CD14-positive monocyte (primary cell): ENCODE measurements around the gene ADAMTS18. TPM values are rescaled to one million over a fixed set of nuclear protein-coding genes. Genes with fewer than 3 reads are reported as not detected.

Source experiments
- DNase-seq, 3 donors: peaks; one replicate each; pipeline ENCODE4 v3.0.0-alpha.2; 2011 to 2022
- H2AFZ ChIP-seq: 2 replicates; pipeline ENCODE4 v1.6.0; 2012; ENCODE audit warnings: mild to moderate bottlenecking, low read depth, low read length, inconsistent platforms; ENCODE audit not compliant: insufficient read depth, poor library complexity, severe bottlenecking
- H3K27ac ChIP-seq, 2 donors: 1 replicate in 1 of 2; 2 replicates in 1 of 2; pipeline ENCODE4 v1.5.1; 2012 to 2013; ENCODE audit warnings: low read length in 2 of 2, control low read depth in 1 of 2, inconsistent platforms in 1 of 2, low read depth in 1 of 2, mild to moderate bottlenecking in 1 of 2
- H3K27me3 ChIP-seq, 2 donors: one replicate each; pipeline versions ENCODE4 v1.6.0 to v1.6.1; 2011 to 2013; ENCODE audit warnings: low read length in 2 of 2; ENCODE audit not compliant: control insufficient read depth in 2 of 2, insufficient read depth in 2 of 2
- H3K36me3 ChIP-seq, 2 donors: replicated peaks in 1 of 2; 1 replicate in 1 of 2; 2 replicates in 1 of 2; pipeline versions ENCODE4 v1.5.1 to v1.6.1; 2012 to 2013; ENCODE audit warnings: low read length in 2 of 2, control low read depth in 1 of 2, inconsistent platforms in 1 of 2, mild to moderate bottlenecking in 1 of 2; ENCODE audit not compliant: insufficient read depth in 2 of 2, control insufficient read depth in 1 of 2
- H3K4me1 ChIP-seq, 2 donors: 1 replicate in 1 of 2; 2 replicates in 1 of 2; pipeline versions ENCODE4 v1.5.1 to v1.6.1; 2012 to 2013; ENCODE audit warnings: low read length in 2 of 2, control low read depth in 1 of 2, inconsistent platforms in 1 of 2, mild to moderate bottlenecking in 1 of 2, moderate library complexity in 1 of 2; ENCODE audit not compliant: insufficient read depth in 2 of 2, control insufficient read depth in 1 of 2
- H3K4me2 ChIP-seq: replicated peaks from 2 replicates; pipeline ENCODE3; 2012; ENCODE audit warnings: low read length, moderate library complexity, mild to moderate bottlenecking; ENCODE audit not compliant: poor library complexity, severe bottlenecking; ENCODE audit errors: extremely low read depth
- H3K4me3 ChIP-seq, 3 experiments: fragments of 200-600 bp in 1 of 3; sonication (generic) in 1 of 3; replicated peaks in 1 of 3; 1 replicate in 2 of 3; 2 replicates in 1 of 3; pipeline ENCODE4 v1.5.1; 2011 to 2013; ENCODE audit warnings: low read length in 3 of 3, mild to moderate bottlenecking in 3 of 3, control low read depth in 2 of 3, low read depth in 2 of 3, inconsistent platforms in 1 of 3, moderate library complexity in 1 of 3
- H3K79me2 ChIP-seq: 2 replicates; pipeline ENCODE4 v1.6.0; 2012; ENCODE audit warnings: mild to moderate bottlenecking, control low read depth, inconsistent platforms, low read length, moderate library complexity; ENCODE audit not compliant: insufficient read depth
- H3K9ac ChIP-seq: 2 replicates; pipeline ENCODE4 v1.6.0; 2017; ENCODE audit warnings: low read length, mild to moderate bottlenecking; ENCODE audit not compliant: insufficient read depth, poor library complexity, severe bottlenecking
- H3K9me3 ChIP-seq, 2 donors: replicated peaks in 1 of 2; 1 replicate in 1 of 2; 2 replicates in 1 of 2; pipeline versions ENCODE4 v1.5.1 to v1.6.1; 2012 to 2013; ENCODE audit warnings: low read length in 2 of 2, control low read depth in 1 of 2; ENCODE audit not compliant: control insufficient read depth in 1 of 2, insufficient read depth in 1 of 2
- H4K20me1 ChIP-seq: 2 replicates; pipeline ENCODE4 v1.6.0; 2012; ENCODE audit warnings: mild to moderate bottlenecking, low read length, control low read depth, moderate library complexity; ENCODE audit not compliant: insufficient read depth
- H3K27ac Mint-ChIP-seq, 7 donors: one replicate each; pipeline ENCODE4 v1.8.0; 2020; ENCODE audit warnings: mild to moderate bottlenecking in 7 of 7, mixed read lengths in 7 of 7, moderate library complexity in 6 of 7, inconsistent platforms in 2 of 7
- H3K27me3 Mint-ChIP-seq, 3 donors: one replicate each; pipeline ENCODE4 v1.8.0; 2021 to 2022; ENCODE audit warnings: low read depth in 3 of 3, mild to moderate bottlenecking in 3 of 3, mixed read lengths in 3 of 3, moderate library complexity in 3 of 3, inconsistent platforms in 1 of 3
- H3K36me3 Mint-ChIP-seq, 2 donors: one replicate each; pipeline ENCODE4 v1.8.0; 2020; ENCODE audit warnings: mixed read lengths in 2 of 2, inconsistent platforms in 1 of 2, mild to moderate bottlenecking in 1 of 2
- H3K4me1 Mint-ChIP-seq: one replicate; pipeline ENCODE4 v1.8.0; 2020; ENCODE audit warnings: mild to moderate bottlenecking, mixed read lengths
- H3K4me3 Mint-ChIP-seq, 2 donors: one replicate each; pipeline ENCODE4 v1.8.0; 2020; ENCODE audit warnings: mild to moderate bottlenecking in 2 of 2, mixed read lengths in 2 of 2, moderate library complexity in 1 of 2
- H3K9me3 Mint-ChIP-seq, 7 donors: one replicate each; pipeline ENCODE4 v1.8.0; 2020 to 2022; ENCODE audit warnings: mixed read lengths in 7 of 7, mild to moderate bottlenecking in 6 of 7, moderate library complexity in 6 of 7, inconsistent platforms in 2 of 7
- WGBS: methylation state at CpG from one replicate; pipeline ENCODE4 v1.1.5; 2013; ENCODE audit warnings: missing lambda C conversion rate; ENCODE audit not compliant: insufficient coverage; 5-methylcytosine and 5-hydroxymethylcytosine counted together
- intact Hi-C, 2 donors: fragments of 100-400 bp; cut with micrococcal nuclease; formaldehyde crosslinking; loops; one replicate each; pipeline versions ENCODE4 v1.15.0 to v1.15.1; 2023
- polyA plus RNA-seq, 3 donors: library from polyadenylated mRNA; depleted of rRNA in 1 of 3; unstranded in 2 of 3; stranded (reverse) in 1 of 3; fragments of 300-500 nt in 2 of 3; fragments of >200 nt in 1 of 3; fragmentation: Illumina TruSeq in 2 of 3; gene quantifications; 1 replicate in 2 of 3; 2 replicates in 1 of 3; pipeline ENCODE4 v1.2.3, GENCODE V29; 2012 to 2021
- TF ChIP-seq, protein P1 (sequence below): fragments of 200-600 bp; IDR thresholded peaks from one replicate; pipeline ENCODE4 v1.8.0; 2022; ENCODE audit warnings: antibody characterized with exemption, mild to moderate bottlenecking

The ADAMTS18 gene
- polyA plus RNA-seq, 3 donors = not detected

DNA sequence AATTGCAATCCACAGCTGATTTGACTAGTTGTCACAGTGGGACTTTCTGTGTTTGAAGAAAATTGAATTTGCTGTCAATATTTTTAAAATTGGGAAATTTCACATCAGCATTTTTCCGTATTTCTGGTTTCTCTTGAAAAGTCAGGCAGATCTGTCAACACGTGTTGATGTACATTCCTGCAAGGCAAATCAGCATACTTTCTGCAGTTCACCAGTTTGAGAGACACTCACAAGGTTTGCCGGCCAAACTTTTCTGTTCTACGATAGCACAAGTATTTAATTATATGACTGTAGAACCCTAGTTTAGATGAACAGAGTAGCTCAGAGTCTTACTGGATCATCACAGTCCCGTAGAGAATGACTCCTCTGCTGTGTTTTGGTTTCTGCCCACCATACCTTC is 102.0 kb downstream of the ADAMTS18 start:
- Histone ChIP-seq H3K4me2 (no peak overlapping the region), H3K36me3 (no peaks in the 10 kb centered on the region), H3K9ac (no peak overlapping the region), H3K4me1 (no peaks in the 10 kb centered on the region), H3K27me3 (no peaks in the 10 kb centered on the region), H3K79me2 (no peaks in the 10 kb centered on the region), H3K9me3 (no peaks in the 10 kb centered on the region), H3K4me3 (no peak overlapping the region), H4K20me1 (no peaks in the 10 kb centered on the region), H3K27ac (no peak overlapping the region), H2AFZ (no peak overlapping the region)
- no peaks in the 10 kb centered on the region for H3K36me3 Mint-ChIP-seq
- no peaks in the 10 kb centered on the region for H3K9me3 Mint-ChIP-seq
- intact Hi-C loops = no loop called here
- TF ChIP-seq, protein P1, sequence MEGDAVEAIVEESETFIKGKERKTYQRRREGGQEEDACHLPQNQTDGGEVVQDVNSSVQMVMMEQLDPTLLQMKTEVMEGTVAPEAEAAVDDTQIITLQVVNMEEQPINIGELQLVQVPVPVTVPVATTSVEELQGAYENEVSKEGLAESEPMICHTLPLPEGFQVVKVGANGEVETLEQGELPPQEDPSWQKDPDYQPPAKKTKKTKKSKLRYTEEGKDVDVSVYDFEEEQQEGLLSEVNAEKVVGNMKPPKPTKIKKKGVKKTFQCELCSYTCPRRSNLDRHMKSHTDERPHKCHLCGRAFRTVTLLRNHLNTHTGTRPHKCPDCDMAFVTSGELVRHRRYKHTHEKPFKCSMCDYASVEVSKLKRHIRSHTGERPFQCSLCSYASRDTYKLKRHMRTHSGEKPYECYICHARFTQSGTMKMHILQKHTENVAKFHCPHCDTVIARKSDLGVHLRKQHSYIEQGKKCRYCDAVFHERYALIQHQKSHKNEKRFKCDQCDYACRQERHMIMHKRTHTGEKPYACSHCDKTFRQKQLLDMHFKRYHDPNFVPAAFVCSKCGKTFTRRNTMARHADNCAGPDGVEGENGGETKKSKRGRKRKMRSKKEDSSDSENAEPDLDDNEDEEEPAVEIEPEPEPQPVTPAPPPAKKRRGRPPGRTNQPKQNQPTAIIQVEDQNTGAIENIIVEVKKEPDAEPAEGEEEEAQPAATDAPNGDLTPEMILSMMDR = no peak
- peaks cover 0 to 3% (median 2%) of the 10 kb centered on the region in 3 donors for H3K27me3 Mint-ChIP-seq
- 78% methylated on average over 2 of the region's 5 CpGs for WGBS
- DNase-seq = no peak
- H3K27ac Mint-ChIP-seq = no peak overlapping the region
- H3K4me3 Mint-ChIP-seq = no peak overlapping the region
- H3K4me1 Mint-ChIP-seq = no peaks in the 10 kb centered on the region

DNA sequence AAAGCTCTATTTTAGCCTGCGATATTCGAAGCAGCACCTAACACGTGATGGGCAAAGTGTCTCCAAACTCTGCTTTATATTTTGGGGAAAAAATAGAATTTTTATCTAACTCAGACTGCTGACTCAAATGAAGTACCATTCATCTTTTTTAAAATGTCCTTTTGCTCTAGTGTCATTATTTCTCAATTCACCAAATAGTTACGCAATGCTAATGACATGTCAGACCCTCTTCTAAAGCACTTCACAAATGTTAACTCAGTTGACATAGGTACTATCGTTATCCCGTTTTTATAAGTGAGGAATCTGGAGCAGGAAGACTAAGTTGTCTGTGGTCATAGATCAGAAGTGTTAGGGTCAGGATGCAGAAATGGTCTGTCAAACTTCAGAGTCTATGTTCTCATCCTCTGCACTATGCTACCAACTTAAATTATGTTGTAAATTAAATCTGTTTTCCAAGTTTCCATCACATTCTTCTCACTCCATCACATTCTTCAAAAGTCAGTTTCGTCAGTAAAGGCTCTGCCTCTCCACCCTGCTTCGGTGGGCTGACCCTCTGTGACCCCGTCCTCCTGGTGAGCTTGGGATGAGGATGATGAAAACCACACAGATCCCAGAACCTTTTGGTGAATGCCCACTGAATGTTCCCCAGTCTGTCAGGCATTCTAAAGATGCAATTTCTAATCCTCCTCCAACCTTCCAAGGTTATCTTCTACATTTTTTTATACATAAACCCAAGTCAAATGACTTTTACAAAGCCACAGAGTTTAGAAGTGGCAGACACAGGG is 102.8 kb downstream of the ADAMTS18 start:
- Histone ChIP-seq H3K4me1 (no peaks in the 10 kb centered on the region), H3K79me2 (no peaks in the 10 kb centered on the region), H3K4me3 (no peak overlapping the region), H3K4me2 (no peak overlapping the region), H2AFZ (no peak overlapping the region), H4K20me1 (no peaks in the 10 kb centered on the region), H3K27me3 (no peaks in the 10 kb centered on the region), H3K27ac (no peak overlapping the region), H3K9me3 (no peaks in the 10 kb centered on the region), H3K9ac (no peak overlapping the region), H3K36me3 (no peaks in the 10 kb centered on the region)
- H3K4me3 Mint-ChIP-seq = no peak overlapping the region
- TF ChIP-seq, protein P1 = no peak
- no peaks in the 10 kb centered on the region for H3K36me3 Mint-ChIP-seq
- DNase-seq = no peak
- no peaks in the 10 kb centered on the region for H3K9me3 Mint-ChIP-seq
- no peak overlapping the region for H3K27ac Mint-ChIP-seq
- intact Hi-C loops = no loop called here
- H3K4me1 Mint-ChIP-seq = no peaks in the 10 kb centered on the region
- peaks cover 0 to 3% (median 2%) of the 10 kb centered on the region in 3 donors for H3K27me3 Mint-ChIP-seq
- no CpG with 5 or more reads among the region's 9 CpGs for WGBS
